Islet of Langerhans (tissue), 1 donor: ENCODE data around the gene SNRPD1.
"Not testable (repeated sequence)": the region's sequence is repeated elsewhere in the genome, so short reads cannot be mapped to it uniquely, and the experiment has no call there.

Experiments
- FAIRE-seq: peaks from one replicate; lab custom pipeline; 2011; peaks lifted over from hg19 to GRCh38; lab: Jason Lieb, UNC

Gene SNRPD1

GRCh38 chr18:21636769-21637168 is 24.7 kb downstream of the SNRPD1 start:
- FAIRE-seq = no peak

DNA sequence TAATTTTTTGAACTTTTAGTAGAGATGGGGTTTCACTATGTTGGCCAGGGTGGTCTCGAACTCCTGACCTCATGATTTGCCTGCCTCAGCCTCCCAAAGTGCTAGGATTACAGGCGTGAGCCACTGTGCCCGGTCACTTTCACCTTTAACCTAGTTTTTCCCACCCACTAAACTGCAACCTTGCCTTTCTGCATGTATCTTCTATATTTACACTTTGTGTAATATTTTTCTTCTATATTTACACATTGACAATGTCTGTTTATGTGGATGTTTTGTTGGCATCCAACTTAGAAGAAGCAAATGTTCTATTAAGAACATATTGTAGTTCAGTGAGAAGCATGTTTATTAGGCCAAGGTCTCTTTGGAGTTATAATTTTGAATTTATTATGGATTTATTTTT is 26.7 kb downstream of the SNRPD1 start:
- FAIRE-seq = no peak

GRCh38 chr18:21640375-21640774 is 28.3 kb downstream of the SNRPD1 start:
- not testable (repeated sequence) for FAIRE-seq

GRCh38 chr18:21650311-21650710 is 38.2 kb downstream of the SNRPD1 start:
- FAIRE-seq = no peak

GRCh38 chr18:21652073-21652472 is 40.0 kb downstream of the SNRPD1 start:
- no peak for FAIRE-seq

DNA sequence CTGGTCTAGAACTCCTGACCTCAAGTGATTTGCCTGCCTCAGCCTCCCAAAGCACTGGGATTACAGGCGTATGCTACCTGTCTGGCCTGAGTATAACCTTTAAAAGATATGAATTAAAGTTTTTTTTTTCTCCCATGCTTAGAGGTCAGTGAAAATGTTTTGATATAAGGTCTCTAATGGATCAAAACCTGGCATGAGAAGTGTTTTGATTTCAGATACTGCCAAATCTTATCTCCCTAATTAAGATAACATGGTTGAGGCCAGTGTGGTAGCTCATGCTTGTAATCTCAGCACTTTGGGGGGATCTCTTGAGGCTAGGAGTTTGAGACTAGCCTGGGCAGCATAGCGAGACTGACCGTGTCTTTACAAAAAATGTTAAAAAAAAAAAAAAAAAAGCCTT is 41.2 kb downstream of the SNRPD1 start:
- no peak for FAIRE-seq

DNA sequence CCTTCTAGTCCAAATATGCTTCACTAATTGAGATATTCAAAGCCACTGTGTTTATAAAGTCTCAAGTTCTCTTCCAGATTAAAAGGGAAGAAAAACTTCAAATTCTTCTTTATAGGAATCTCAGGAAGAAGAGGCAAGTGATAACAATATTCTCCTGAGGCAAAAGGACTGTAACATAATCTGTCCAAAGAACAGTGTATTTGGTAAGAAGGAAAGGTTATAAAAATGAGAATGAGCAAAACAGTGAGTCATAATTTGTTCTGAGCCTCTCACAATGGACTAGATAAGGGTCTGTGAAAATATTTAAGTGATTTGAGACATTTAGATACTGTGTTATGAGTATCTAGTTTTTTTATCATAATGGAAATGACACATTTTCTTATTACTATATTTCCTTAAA is 44.3 kb downstream of the SNRPD1 start:
- FAIRE-seq = no peak

- no peak for FAIRE-seq
Observed at GRCh38 chr18:21660078-21660477, 48.0 kb downstream of the SNRPD1 start.

- FAIRE-seq = no peak
Observed at GRCh38 chr18:21662581-21662980, 50.5 kb downstream of the SNRPD1 start.

- FAIRE-seq = no peak
Observed at GRCh38 chr18:21663578-21663977, 51.5 kb downstream of the SNRPD1 start.

DNA sequence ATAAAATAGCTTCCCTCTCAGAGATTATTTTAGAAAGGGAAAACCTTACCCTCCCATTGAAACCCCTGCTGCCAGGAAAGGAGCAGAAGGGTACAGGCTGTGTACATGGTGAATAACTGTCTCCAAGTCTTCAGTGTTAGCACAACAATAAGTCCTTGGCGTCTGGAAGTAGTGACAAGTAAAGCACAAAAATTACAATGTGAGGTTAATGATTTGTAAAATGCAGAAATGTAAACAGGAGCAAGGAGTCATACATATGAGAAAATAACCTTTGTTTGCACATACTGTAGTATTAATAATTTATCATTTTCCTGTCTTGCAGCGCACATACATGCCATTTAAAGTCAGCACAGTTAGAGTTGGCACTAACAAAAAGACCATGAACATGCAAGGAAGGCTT is 52.0 kb downstream of the SNRPD1 start:
- FAIRE-seq = no peak

DNA sequence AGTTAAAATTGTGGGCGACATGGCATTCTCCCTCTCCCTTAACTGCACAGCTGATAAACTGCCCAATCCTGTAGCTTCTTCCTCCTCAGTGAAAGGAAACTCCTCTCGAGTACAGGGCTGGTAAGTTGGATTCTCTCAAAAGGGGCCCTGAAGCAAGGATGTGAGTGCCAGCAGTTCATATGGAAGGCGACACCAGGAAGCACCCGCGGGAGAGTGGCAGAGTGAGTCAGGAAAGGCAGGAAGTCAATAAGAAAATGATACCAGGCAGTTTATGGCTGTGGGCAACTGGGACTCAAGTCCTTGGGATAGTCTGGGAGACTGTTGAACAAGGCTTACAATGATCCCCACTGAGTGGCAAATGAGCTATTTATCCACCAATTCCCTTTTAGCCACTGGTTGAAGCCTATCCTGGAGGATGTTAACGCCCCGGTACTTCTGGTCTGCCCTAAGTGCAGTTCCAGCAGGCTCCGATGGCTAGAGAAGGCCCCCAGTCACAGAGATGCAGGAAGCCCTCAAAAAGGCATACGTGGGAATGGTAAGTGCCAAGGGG is 57.7 kb downstream of the SNRPD1 start:
- no peak for FAIRE-seq

DNA sequence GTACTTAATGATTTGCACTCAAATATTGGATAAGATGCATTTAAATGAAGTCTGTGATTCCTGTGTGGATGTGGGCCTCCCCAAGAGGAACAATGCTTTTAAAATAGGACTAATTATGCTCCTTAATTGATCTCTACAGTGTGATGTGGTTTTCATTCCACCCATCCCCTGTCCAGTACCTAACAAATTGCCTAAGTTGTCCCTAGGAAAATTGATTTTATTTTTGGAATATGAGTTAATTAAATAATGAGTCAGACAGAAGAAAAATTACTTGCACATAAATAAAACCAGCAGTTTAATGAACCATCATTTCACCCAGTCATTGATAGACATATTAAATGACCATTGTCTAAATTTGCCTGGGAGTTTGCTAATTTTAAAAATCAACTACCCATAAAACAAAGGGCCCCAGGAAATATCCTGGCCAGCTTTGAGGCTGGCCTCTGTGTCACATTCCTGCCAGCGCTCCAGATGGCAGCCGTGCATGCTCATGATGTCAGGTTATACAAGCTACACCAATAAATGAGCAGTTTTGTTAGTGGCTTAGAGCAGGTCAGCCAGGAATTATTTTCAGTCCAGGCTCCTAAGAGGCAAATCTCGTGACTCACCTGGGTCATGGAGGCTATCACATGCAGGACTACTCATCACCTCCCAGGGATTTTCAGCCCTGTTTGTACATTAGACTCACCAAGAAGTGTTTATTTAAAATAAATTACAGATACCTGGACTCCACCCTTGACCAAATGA is 60.6 kb downstream of the SNRPD1 start:
- peak; percentile 100 for FAIRE-seq

- not testable (repeated sequence) for FAIRE-seq
Observed at GRCh38 chr18:21675354-21675753, 63.2 kb downstream of the SNRPD1 start.

DNA sequence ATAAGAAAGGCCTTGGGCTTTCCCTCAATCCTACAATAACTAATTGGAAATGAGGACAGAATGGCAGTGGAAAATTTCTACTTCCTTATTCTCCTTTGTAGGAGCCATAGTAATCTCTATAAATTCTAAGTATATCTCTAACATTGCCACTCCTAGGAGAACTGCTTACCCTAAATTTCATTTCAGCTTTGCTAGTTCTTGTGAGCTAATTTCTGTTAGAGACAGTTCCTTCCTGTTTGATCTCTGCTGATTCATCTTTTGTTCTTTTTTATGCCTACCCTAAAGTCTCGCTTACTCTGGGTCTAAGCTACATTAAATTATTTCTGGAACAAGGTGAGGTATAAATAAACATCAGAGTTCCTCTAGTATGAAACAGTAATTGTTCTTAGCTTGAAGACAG is 66.7 kb downstream of the SNRPD1 start:
- no peak for FAIRE-seq

GRCh38 chr18:21680161-21680560 is 68.0 kb downstream of the SNRPD1 start:
- FAIRE-seq = no peak

GRCh38 chr18:21682371-21683051 is 70.4 kb downstream of the SNRPD1 start:
- FAIRE-seq = no peak
